Pancreas (tissue), 10 donors: Measurements from ENCODE around the gene RGS8. TPM values are rescaled to one million over a fixed set of nuclear protein-coding genes. Genes with fewer than 3 reads are reported as not detected.

ENCODE experiments used
- ATAC-seq, 4 donors: fragments of 200-7000 bp; cut with Tn5 transposase; one replicate each; pipeline versions ENCODE4 v1.8.0 to v1.9.1; 2020; ENCODE audit warnings: mild to moderate bottlenecking in 4 of 4, moderate library complexity in 4 of 4
- DNase-seq, 6 donors: peaks; one replicate each; pipeline ENCODE4 v3.0.0-alpha.2; 2020
- FAIRE-seq: peaks from 2 replicates; lab custom pipeline; 2012; peaks lifted over from hg19 to GRCh38; lab: Jason Lieb, UNC
- H3K27ac ChIP-seq, 4 donors: fragments of 200-600 bp; sonication (generic); 1 replicate in 3 of 4; 2 replicates in 1 of 4; pipeline versions ENCODE4 v1.5.0 to v1.8.0; 2020
- H3K27me3 ChIP-seq, 4 donors: fragments of 200-600 bp; one replicate each; pipeline ENCODE4 v1.8.0; 2021
- H3K36me3 ChIP-seq, 3 donors: fragments of 200-600 bp; sonication (generic) in 1 of 3; one replicate each; pipeline versions ENCODE4 v1.5.0 to v1.8.0; 2020 to 2021
- H3K4me1 ChIP-seq, 3 donors: fragments of 200-600 bp; one replicate each; pipeline ENCODE4 v1.8.0; 2021
- H3K4me3 ChIP-seq, 4 donors: fragments of 200-600 bp; sonication (generic) in 2 of 4; one replicate each; pipeline versions ENCODE4 v1.5.0 to v1.8.0; 2020 to 2021
- H3K9me3 ChIP-seq, 4 donors: fragments of 200-600 bp; one replicate each; pipeline ENCODE4 v1.8.0; 2021
- WGBS, 2 donors: extraction: QIAGEN DNeasy Blood & Tissue Kit; methylation state at CpG; one replicate each; pipeline ENCODE4 v1.1.7; 2013; 5-methylcytosine and 5-hydroxymethylcytosine counted together
- intact Hi-C, 3 donors: fragments of 100-400 bp; cut with DNase I; formaldehyde crosslinking; loops; one replicate each; pipeline versions ENCODE4 v1.11.1 to v1.14.2; 2022
- polyA plus RNA-seq, 2 donors: library from polyadenylated mRNA; stranded (reverse); fragments of 200-250 nt; gene quantifications; one replicate each; pipeline ENCODE4 v1.2.3, GENCODE V29; 2013
- total RNA-seq, 6 donors: library from RNA; stranded (reverse); fragmentation: NEBNext Ultra II Directional in 4 of 6; extraction: Animal tissue kit (Norgen Biotek cat#: 25700) in 4 of 6; gene quantifications; one replicate each; pipeline versions ENCODE4 v1.2.1 to v1.2.4, GENCODE V29; 2021 to 2023
- TF ChIP-seq, protein P1 (sequence below), 4 donors: fragments of 200-600 bp; sonication (generic) in 3 of 4; IDR thresholded peaks; one replicate each; pipeline versions ENCODE4 v1.5.0 to v1.8.0; 2021; ENCODE audit warnings: antibody characterized with exemption in 4 of 4
- donor health status: healthy with polysubstance abuse.
- donor health status: DM: no; HTN: no; CAD: no; lungs with moderate emphysema.
- donor health status: DM: no; HTN: no; CAD: no.
- donor health status: control.
- donor health status: control.
- donor health status: Bipolar disorder and iron deficiency.
- donor health status: DM: yes; HTN: yes; CAD: no.
- donor health status: DM: no; HTN: no; CAD: no.
- donor health status: DM: no; HTN: no; CAD: no.
- donor health status: DM: yes; HTN: yes; CAD: no.

Gene RGS8
- total and polyA plus RNA-seq, 8 donors = 0.02 TPM; not detected in 7

DNA sequence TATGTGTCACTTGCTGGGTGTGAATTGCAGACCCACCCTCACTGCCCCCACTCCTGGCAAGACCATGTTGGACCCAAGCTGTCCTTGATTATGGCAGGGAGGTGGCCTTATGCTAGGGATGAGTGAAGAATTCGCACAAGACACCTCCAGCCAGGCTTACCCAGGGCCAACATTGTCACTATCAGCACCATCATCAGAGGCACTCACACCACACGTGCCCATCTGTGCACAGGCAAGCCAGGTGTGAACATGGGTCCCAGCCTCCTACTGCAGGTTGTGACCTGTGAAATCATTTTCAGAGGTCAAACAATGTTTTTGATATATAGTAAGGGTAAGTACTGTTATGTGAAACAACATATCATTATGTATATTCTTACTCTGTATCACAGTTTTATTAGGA lies 20.3 kb upstream of the RGS8 start:
- TF ChIP-seq, protein P1, sequence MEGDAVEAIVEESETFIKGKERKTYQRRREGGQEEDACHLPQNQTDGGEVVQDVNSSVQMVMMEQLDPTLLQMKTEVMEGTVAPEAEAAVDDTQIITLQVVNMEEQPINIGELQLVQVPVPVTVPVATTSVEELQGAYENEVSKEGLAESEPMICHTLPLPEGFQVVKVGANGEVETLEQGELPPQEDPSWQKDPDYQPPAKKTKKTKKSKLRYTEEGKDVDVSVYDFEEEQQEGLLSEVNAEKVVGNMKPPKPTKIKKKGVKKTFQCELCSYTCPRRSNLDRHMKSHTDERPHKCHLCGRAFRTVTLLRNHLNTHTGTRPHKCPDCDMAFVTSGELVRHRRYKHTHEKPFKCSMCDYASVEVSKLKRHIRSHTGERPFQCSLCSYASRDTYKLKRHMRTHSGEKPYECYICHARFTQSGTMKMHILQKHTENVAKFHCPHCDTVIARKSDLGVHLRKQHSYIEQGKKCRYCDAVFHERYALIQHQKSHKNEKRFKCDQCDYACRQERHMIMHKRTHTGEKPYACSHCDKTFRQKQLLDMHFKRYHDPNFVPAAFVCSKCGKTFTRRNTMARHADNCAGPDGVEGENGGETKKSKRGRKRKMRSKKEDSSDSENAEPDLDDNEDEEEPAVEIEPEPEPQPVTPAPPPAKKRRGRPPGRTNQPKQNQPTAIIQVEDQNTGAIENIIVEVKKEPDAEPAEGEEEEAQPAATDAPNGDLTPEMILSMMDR (IDR thresholded peaks at IDR 0.05) = no peak
- 76 to 89% methylated on average over 2 of the region's 2 CpGs for WGBS, 2 donors
- no peaks in the 10 kb centered on the region for H3K36me3 ChIP-seq
- DNase-seq (no peak), ATAC-seq (no peak), FAIRE-seq (no peak)
- no peak overlapping the region for H3K27ac ChIP-seq
- no peaks in the 10 kb centered on the region for H3K27me3 ChIP-seq
- intact Hi-C loops = no loop called here
- no peak overlapping the region for H3K4me3 ChIP-seq
- no peaks in the 10 kb centered on the region for H3K9me3 ChIP-seq
- no peaks in the 10 kb centered on the region for H3K4me1 ChIP-seq

GRCh38 chr1:182703539-182703938 lies 19.2 kb upstream of the RGS8 start:
- intact Hi-C loops = no loop called here
- ATAC-seq = no peak
- no peaks in the 10 kb centered on the region for H3K27me3 ChIP-seq
- WGBS, 2 donors = 25 to 26% methylated on average over 4 of the region's 4 CpGs
- FAIRE-seq = no peak
- TF ChIP-seq, protein P1 (IDR thresholded peaks at IDR 0.05) = no peak
- H3K4me1 ChIP-seq = no peaks in the 10 kb centered on the region
- no peaks in the 10 kb centered on the region for H3K36me3 ChIP-seq
- no peak for DNase-seq
- no peak overlapping the region for H3K27ac ChIP-seq
- H3K9me3 ChIP-seq = no peaks in the 10 kb centered on the region
- H3K4me3 ChIP-seq = no peak overlapping the region

GRCh38 chr1:182702826-182703524 lies 18.6 kb upstream of the RGS8 start:
- intact Hi-C loops = no loop called here
- TF ChIP-seq, protein P1 (IDR thresholded peaks at IDR 0.05) = no peak
- whole genome bisulfite sequencing, 2 donors = 50 to 53% methylated on average over 1 of the region's 1 CpG
- Histone ChIP-seq H3K9me3 (no peaks in the 10 kb centered on the region), H3K36me3 (no peaks in the 10 kb centered on the region), H3K4me3 (no peak overlapping the region), H3K27me3 (no peaks in the 10 kb centered on the region), H3K4me1 (no peaks in the 10 kb centered on the region), H3K27ac (no peak overlapping the region)
- ATAC-seq (no peak), FAIRE-seq (no peak), DNase-seq (no peak)

DNA sequence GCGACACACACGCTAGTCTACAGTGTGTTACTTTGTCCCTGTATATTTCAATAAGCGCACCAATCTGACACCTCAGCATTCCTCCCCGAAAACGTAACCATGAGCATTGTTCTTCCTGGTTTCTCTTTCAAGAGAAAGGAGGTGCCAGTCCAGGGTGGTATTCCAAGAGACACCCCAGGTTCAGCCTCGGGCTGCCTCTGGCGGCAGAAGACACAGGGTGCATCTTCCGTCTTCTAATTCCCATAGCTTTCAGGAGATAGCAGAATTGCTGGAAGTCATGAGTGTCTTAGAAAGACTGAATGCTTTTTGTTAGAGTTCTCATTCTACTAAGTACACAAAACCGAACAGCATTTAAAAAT lies 15.9 kb upstream of the RGS8 start:
- WGBS, 2 donors = 77 to 81% methylated on average over 9 of the region's 9 CpGs
- intact Hi-C loops = no loop called here
- Histone ChIP-seq H3K4me1 (no peaks in the 10 kb centered on the region), H3K27ac (no peak overlapping the region), H3K27me3 (no peaks in the 10 kb centered on the region), H3K36me3 (no peaks in the 10 kb centered on the region), H3K9me3 (no peaks in the 10 kb centered on the region), H3K4me3 (no peak overlapping the region)
- DNase-seq (no peak), FAIRE-seq (no peak), ATAC-seq (peak in 2 of 4 donors; percentile 18 to 29)
- TF ChIP-seq, protein P1 (IDR thresholded peaks at IDR 0.05) = no peak
